K562 (cell line): ENCODE data around the gene GCHFR. TPM values are rescaled to one million over a fixed set of nuclear protein-coding genes. Genes with fewer than 3 reads are reported as not detected.
A peak's percentile ranks its signal among the peaks of the same experiment; 100 is the strongest.

Experiments used
- ATAC-seq: fragments of 200-7000 bp; cut with Tn5 transposase; 3 replicates; pipeline ENCODE4 v1.9.1; 2020; ENCODE audit warnings: moderate library complexity
- BruUV-seq: library from RNA; stranded (reverse); fragments of 400-500 nt; replicated peaks from 2 replicates; lab custom pipeline; 2021; lab: Mats Ljungman, UMichigan
- CTCF ChIA-PET: fragments of 300-600 bp; formaldehyde crosslinking; extraction: SDS; loops from one replicate; lab custom pipeline; 2021; ENCODE audit warnings: low intra/inter-chr PET ratio; lab: Yijun Ruan, JAX
- POLR2A ChIA-PET: fragments of 300-600, 350-650 bp; sonication (Branson Sonifier 250); formaldehyde crosslinking; extraction: SDS; loops from one replicate; lab custom pipeline; 2021; ENCODE audit warnings: antibody characterized with exemption, inconsistent platforms; lab: Yijun Ruan, JAX
- DNase-seq, 4 experiments: peaks; one replicate each; pipeline versions ENCODE4 v3.0.0 to v3.0.0-alpha.2; 2011 to 2018; ENCODE audit warnings: low spot score in 3 of 4, mixed read lengths in 3 of 4; ENCODE audit errors: extremely low read depth in 1 of 4
- FAIRE-seq: peaks from 2 replicates; lab custom pipeline; 2011; peaks lifted over from hg19 to GRCh38; lab: Jason Lieb, UNC
- H2AFZ ChIP-seq: 2 replicates; pipeline ENCODE4 v1.6.0; 2011; ENCODE audit warnings: low read depth, low read length, control low read depth, inconsistent platforms
- H3K27ac ChIP-seq: fragments of 200-600 bp; 3 replicates; pipeline ENCODE4 v1.8.0; 2011; ENCODE audit warnings: low read depth, mild to moderate bottlenecking, control low read depth, inconsistent platforms, low read length, moderate library complexity, mixed read lengths; ENCODE audit errors: extremely low read depth
- H3K27me3 ChIP-seq, 2 experiments: fragments of 300-600 bp in 1 of 2; 2 replicates in 1 of 2; 3 replicates in 1 of 2; pipeline versions ENCODE4 v1.6.0 to v1.8.0; 2011; ENCODE audit warnings: inconsistent platforms in 2 of 2, low read length in 2 of 2, mild to moderate bottlenecking in 1 of 2, mixed read lengths in 1 of 2, moderate library complexity in 1 of 2; ENCODE audit not compliant: control insufficient read depth in 2 of 2, insufficient read depth in 2 of 2
- H3K36me3 ChIP-seq: fragments of 300-600 bp; 3 replicates; pipeline ENCODE4 v1.8.0; 2011; ENCODE audit warnings: mild to moderate bottlenecking, low read length, inconsistent platforms; ENCODE audit not compliant: control insufficient read depth, insufficient read depth
- H3K4me1 ChIP-seq, 2 experiments: fragments of 200-600 bp in 1 of 2; replicated peaks in 1 of 2; 2 replicates in 1 of 2; 3 replicates in 1 of 2; pipeline versions ENCODE4 v1.5.1 to v1.8.0; 2011; ENCODE audit warnings: inconsistent platforms in 2 of 2, low read length in 2 of 2, mild to moderate bottlenecking in 1 of 2, mixed read lengths in 1 of 2, moderate library complexity in 1 of 2; ENCODE audit not compliant: control insufficient read depth in 2 of 2, insufficient read depth in 2 of 2
- H3K4me2 ChIP-seq: 2 replicates; pipeline ENCODE4 v1.6.1; 2011; ENCODE audit warnings: low read length, control low read depth, inconsistent platforms, mixed read lengths; ENCODE audit not compliant: insufficient read depth
- H3K4me3 ChIP-seq: fragments of 200-600 bp; sonication (generic), shearing (Covaris generic); 2 replicates; pipeline ENCODE4 v1.5.1; 2016; ENCODE audit warnings: control low read depth, inconsistent platforms
- H3K79me2 ChIP-seq: fragments of 200-600 bp; 3 replicates; pipeline ENCODE4 v1.8.0; 2011; ENCODE audit warnings: low read length, inconsistent platforms; ENCODE audit not compliant: control insufficient read depth, insufficient read depth
- H3K9ac ChIP-seq, 2 experiments: 2 replicates each; pipeline versions ENCODE4 v1.6.0 to v1.6.1; 2011; ENCODE audit warnings: low read depth in 2 of 2, low read length in 2 of 2, control low read depth in 1 of 2, inconsistent platforms in 1 of 2, mild to moderate bottlenecking in 1 of 2, mixed read lengths in 1 of 2; ENCODE audit not compliant: insufficient read depth in 1 of 2
- H3K9me1 ChIP-seq: one replicate; pipeline ENCODE4 v1.6.0; 2011; ENCODE audit warnings: inconsistent platforms, mild to moderate bottlenecking, low read length, moderate library complexity; ENCODE audit not compliant: control insufficient read depth, insufficient read depth
- H3K9me3 ChIP-seq: replicated peaks from 2 replicates; pipeline ENCODE4 v1.5.1; 2011; ENCODE audit warnings: low read depth, low read length, inconsistent platforms; ENCODE audit not compliant: control insufficient read depth, insufficient read depth
- H4K20me1 ChIP-seq: replicated peaks from 2 replicates; pipeline ENCODE4 v1.6.1; 2011; ENCODE audit warnings: low read length, inconsistent platforms, mixed read lengths; ENCODE audit not compliant: control insufficient read depth, insufficient read depth
- BHLHE40 ChIP-seq: IDR thresholded peaks from 2 replicates; pipeline ENCODE4 v1.6.1; 2011; ENCODE audit warnings: low read length, improper control_type of control experiment
- CC2D1A ChIP-seq: fragments of 450-650 bp; IDR thresholded peaks from 2 replicates; pipeline ENCODE4 v1.6.1; 2017; ENCODE audit warnings: mild to moderate bottlenecking
- HDAC3 ChIP-seq: fragments of 450-650 bp; IDR thresholded peaks from 2 replicates; pipeline ENCODE4 v1.6.1; 2018; ENCODE audit warnings: borderline replicate concordance, mild to moderate bottlenecking, moderate library complexity; ENCODE audit not compliant: partially characterized antibody
- L3MBTL2 ChIP-seq: fragments of 450-650 bp; IDR thresholded peaks from 2 replicates; pipeline ENCODE4 v1.6.1; 2016; ENCODE audit warnings: mild to moderate bottlenecking, moderate library complexity
- MYC ChIP-seq, 2 experiments: fragments of 250-450 bp in 1 of 2; sonication (Bioruptor Pico) in 1 of 2; IDR thresholded peaks; 2 replicates each; pipeline versions ENCODE4 v1.5.1 to v1.6.1; 2012 to 2021; ENCODE audit warnings: low read depth in 2 of 2, borderline replicate concordance in 1 of 2, improper control_type of control experiment in 1 of 2, low read length in 1 of 2, mild to moderate bottlenecking in 1 of 2, moderate library complexity in 1 of 2
- NR4A1 ChIP-seq, 2 experiments: fragments of 250-450 bp in 1 of 2; fragments of 450-650 bp in 1 of 2; sonication (Bioruptor Pico) in 1 of 2; IDR thresholded peaks; 2 replicates each; pipeline versions ENCODE4 v1.4.0 to v1.6.1; 2016 to 2020; ENCODE audit warnings: mild to moderate bottlenecking in 2 of 2, missing compliant biosample characterization in 1 of 2, missing genetic modification characterization in 1 of 2, moderate library complexity in 1 of 2
- TEAD4 ChIP-seq, 2 experiments: sonication (generic) in 1 of 2; formaldehyde crosslinking in 1 of 2; IDR thresholded peaks; 2 replicates each; pipeline versions ENCODE4 v1.6.1 to v1.8.0; 2012 to 2022; ENCODE audit warnings: borderline replicate concordance in 1 of 2, inconsistent platforms in 1 of 2, low read length in 1 of 2, mild to moderate bottlenecking in 1 of 2, missing genetic modification reagents in 1 of 2
- TFE3 ChIP-seq: fragments of 450-650 bp; formaldehyde crosslinking; IDR thresholded peaks from 2 replicates; pipeline ENCODE4 v1.4.0; 2020; ENCODE audit warnings: mild to moderate bottlenecking, mixed read lengths
- USF2 ChIP-seq: sonication (generic); formaldehyde crosslinking; IDR thresholded peaks from 2 replicates; pipeline ENCODE4 v1.5.0; 2020; ENCODE audit warnings: missing genetic modification reagents
- ZBTB33 ChIP-seq: sonication (generic); formaldehyde crosslinking; IDR thresholded peaks from 2 replicates; pipeline ENCODE4 v1.8.1; 2023; ENCODE audit warnings: mild to moderate bottlenecking, missing genetic modification reagents
- ZNF592 ChIP-seq: fragments of 450-650 bp; IDR thresholded peaks from 2 replicates; pipeline ENCODE4 v1.6.1; 2017; ENCODE audit warnings: antibody characterized with exemption, mild to moderate bottlenecking
- WGBS: fragments of 100-300 bp; shearing (Covaris generic); methylation state at CpG from one replicate; pipeline ENCODE4 v1.1.6; 2016; ENCODE audit warnings: low coverage, mixed read lengths; ENCODE audit not compliant: insufficient coverage; ENCODE audit errors: missing lambda C conversion rate; 5-methylcytosine and 5-hydroxymethylcytosine counted together
- in situ Hi-C: fragments of 300-500 bp; cut with MboI; formaldehyde crosslinking; loops from 4 replicates; pipeline ENCODE4 v1.15.0; 2018; ENCODE audit warnings: inconsistent platforms, mixed read lengths
- intact Hi-C: fragments of 100-400 bp; cut with micrococcal nuclease; formaldehyde crosslinking; loops from 2 replicates; pipeline ENCODE4 v1.14.2; 2022
- polyA plus RNA-seq, 8 experiments: library from polyadenylated mRNA; depleted of rRNA in 4 of 8; stranded (reverse) in 5 of 8; unstranded in 3 of 8; fragments of >200 nt; fragmentation: Nextera tagmentation in 2 of 8; fragmentation: Illumina TruSeq in 1 of 8; extraction: Ambion mirVana in 2 of 8; extraction: Trizol in 1 of 8; gene quantifications; 2 replicates each; pipeline versions ENCODE4 v1.2.1 to v1.2.3, GENCODE V29; 2011 to 2014; ENCODE audit warnings: inconsistent platforms in 1 of 8, missing spikeins in 1 of 8
- total RNA-seq, 7 experiments: library from RNA; depleted of rRNA in 6 of 7; stranded (reverse); fragments of >200 nt in 6 of 7; fragmentation: Illumina TruSeq in 2 of 7; extraction: Trizol in 2 of 7; gene quantifications; 2 replicates each; pipeline versions ENCODE4 v1.2.1 to v1.2.3, GENCODE V29; 2011 to 2021; ENCODE audit warnings: low replicate concordance in 1 of 7

Gene GCHFR
- total and polyA plus RNA-seq, 9 of the 15 experiments (the other 6 are each of a cell fraction or from before 2014, with no cell fraction given) = 8.7 to 83.5 (median 20.8) TPM

- Histone ChIP-seq H3K79me2 (peaks cover 42% of the 10 kb centered on the region), H3K4me3 (peak overlapping the region; percentile 99; the same call in 1 of the 2 replicates), H2AFZ (peak overlapping the region; percentile 90), H3K4me2 (peak overlapping the region; percentile 83; the same call in 1 of the 2 replicates), H4K20me1 (0 out of 2 replicates have a peak, but pooled peaks cover 4% of the 10 kb centered on the region), H3K27me3 (no peaks in the 10 kb centered on the region), H3K9me1 (no peaks in the 10 kb centered on the region), H3K9me3 (no peaks in the 10 kb centered on the region), H3K4me1 (peaks cover 36 to 43% of the 10 kb centered on the region in 2 experiments), H3K36me3 (peaks cover 27% of the 10 kb centered on the region), H3K27ac (peak overlapping the region; percentile 97), H3K9ac (peak overlapping the region; percentile 88 to 95)
- ChIA-PET POLR2A (interaction anchor here (0.6 to 1.5 kb wide), 8 partner anchors 8 to 186 kb away, joined by 3 to 5 read pairs (median 3); partner anchors contain the start of gene VPS18), CTCF (interaction anchor here (0.6 kb wide), 1 partner anchor 58 kb away, joined by 3 read pairs; no protein-coding TSS in a partner anchor)
- in situ Hi-C loops = no loop called here
- FAIRE-seq = no peak
- DNase-seq = peak in 1 of 4 experiments; percentile 55
- intact Hi-C loops = loop anchor here (10.0 kb wide), 1 partner anchor 191 kb away; the partner anchor contains the start of genes CCDC32 and RPUSD2
- 35% methylated on average over 9 of the region's 10 CpGs for WGBS
- no peak for ATAC-seq
- no TSS peak for BruUV-seq
- TF ChIP-seq ZBTB33 (CRISPR knock-in tag) = no peak
- TF ChIP-seq CC2D1A = no peak
- no peak for TF ChIP-seq HDAC3
- TF ChIP-seq TFE3 (CRISPR knock-in tag) = peak; percentile 65
- peak; percentile 11; the same call in 1 of the 2 replicates for TF ChIP-seq L3MBTL2
- TF ChIP-seq TEAD4 (IDR thresholded peaks at IDR 0.05; ENCODE audit: low read length) = no peak
- no peak for TF ChIP-seq TEAD4 (CRISPR knock-in tag; IDR thresholded peaks at IDR 0.05; ENCODE audit: borderline replicate concordance)
- no peak for TF ChIP-seq NR4A1 (CRISPR knock-in tag; IDR thresholded peaks at IDR 0.05)
- peak; percentile 45; the same call in 1 of the 2 replicates for TF ChIP-seq NR4A1 (tag; IDR thresholded peaks at IDR 0.05)
- peak; percentile 75 for TF ChIP-seq USF2 (CRISPR knock-in tag)
- peak; percentile 76 for TF ChIP-seq ZNF592
- TF ChIP-seq BHLHE40 = peak; percentile 79
- TF ChIP-seq MYC (IDR thresholded peaks at IDR 0.05; ENCODE audit: low read depth, low read length) = 0 out of 2 replicates have a peak, but pooled peaks have one; percentile 16
- no peak for TF ChIP-seq MYC (CRISPR knock-in tag; IDR thresholded peaks at IDR 0.05; ENCODE audit: borderline replicate concordance, low read depth)
Observed at GRCh38 chr15:40755812-40756208, 8.1 kb upstream of the GCHFR start.
